ENCODE results near the gene ABTB2.

Gene ABTB2

DNA sequence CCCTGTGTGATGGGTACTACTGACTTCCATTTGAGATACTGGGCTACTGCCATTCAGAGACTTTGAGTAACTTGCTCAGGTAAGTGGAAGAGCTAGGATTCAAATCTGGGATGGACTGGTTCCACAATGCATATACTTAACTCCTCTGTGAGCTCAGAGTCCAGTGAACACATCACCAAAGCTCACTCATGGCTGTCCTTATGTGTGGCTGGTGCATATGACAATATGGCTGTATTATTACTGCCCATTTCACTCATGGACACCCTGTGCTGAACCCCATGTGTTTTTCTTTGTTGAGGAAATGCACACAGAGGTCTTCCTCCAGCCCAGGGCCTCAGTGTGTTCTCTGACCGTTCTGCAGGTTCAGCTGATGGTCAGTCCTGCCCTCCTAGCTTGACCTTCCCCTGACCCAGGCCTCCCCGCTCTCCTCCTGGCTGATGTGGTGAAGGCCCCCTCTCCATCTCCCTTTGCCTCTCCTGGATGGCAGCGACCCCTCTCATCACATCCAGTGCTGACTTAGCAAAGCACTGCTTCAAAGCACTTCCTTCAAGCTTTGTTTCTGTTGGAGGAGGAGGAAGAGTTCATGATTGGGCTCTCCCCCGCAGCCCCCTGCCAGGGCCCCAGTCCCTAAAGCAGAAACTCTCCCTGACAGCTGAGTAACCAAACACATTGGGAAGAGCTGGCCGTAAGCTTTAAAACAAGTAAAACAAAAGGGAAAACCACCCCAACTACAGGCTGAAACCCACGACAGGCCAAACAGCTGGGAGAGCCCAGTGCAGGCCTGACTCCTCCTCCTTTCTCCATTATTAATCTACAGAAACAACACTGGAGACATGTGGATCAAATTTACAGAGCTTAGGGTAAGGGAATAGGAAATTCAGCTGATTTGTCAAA is 151.2 kb downstream of the ABTB2 start:
- no peak for DNase-seq

DNA sequence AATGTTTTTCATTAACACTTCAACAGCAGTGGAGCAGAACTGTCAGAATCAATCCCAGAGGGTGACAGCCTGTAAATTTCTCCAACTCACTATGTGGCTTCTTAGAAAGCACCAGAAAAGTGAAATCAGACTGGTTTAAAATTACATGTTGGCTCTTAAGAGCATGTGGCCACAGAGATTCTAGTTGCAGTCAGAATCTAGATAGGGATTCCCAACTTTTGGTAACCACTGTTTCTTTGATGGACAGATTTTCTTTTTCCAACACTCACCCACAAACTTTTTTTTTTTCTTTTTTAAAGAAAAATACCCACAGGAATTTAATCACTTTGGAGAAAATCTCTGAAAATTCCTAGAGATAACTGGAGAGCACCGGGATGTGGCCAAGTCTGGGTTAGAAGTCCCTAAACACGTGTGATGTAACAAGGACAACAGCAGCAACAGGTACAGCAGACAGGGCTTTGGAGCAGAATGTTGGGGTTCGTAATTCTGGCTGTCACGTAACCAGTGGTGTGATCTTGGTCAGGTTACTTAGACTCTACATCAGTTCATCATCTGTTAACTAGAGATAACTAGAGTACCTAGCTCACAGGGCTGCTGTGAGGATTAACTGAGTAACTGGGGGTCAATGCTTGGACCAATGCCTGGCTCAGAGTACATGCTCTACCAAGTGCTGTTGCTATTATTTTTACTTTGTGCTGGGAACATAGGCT is 152.3 kb downstream of the ABTB2 start:
- DNase-seq: no peak

DNA sequence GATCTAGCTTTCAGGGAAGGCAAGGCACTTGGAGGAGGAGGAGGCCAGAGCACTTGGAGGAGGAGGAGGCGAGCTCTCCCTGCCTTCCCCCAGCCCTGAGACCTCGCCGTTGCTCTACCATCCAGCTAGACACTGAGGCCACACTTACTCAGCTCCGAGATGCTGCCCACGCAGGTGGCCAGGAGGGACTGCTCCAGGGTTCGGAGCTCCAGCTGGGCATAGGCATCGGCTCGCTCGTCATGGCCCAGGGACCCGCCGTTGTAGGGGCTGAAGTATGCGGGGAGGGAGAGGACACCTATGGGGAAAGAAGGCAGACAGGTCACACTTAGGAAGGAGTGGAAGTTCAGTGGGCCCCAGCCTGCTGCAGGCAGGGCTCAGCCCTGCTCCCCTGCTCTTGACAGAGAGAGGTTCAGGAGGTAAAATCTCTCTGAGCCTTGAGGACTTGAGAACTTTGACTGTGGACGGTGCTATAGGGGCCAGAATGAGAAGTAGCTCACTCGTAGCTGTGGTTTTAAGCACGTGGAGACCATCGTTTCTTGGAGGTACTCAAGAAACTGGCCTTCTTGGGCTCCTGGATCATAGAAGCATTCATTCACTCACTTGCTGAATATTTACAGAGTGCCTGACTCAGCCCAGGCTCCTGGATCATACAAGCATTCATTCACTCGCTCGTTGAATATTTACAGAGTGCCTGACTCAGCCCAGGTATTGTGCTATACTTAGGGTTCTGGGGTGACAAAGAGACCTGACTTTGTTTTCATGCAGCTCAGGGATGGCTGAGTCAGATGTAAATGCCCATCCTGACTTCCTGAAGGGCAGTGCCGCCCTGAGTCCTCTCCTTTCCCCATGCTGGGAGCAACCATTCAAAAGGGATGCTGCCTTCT is 153.2 kb downstream of the ABTB2 start:
- no peak for DNase-seq

DNA sequence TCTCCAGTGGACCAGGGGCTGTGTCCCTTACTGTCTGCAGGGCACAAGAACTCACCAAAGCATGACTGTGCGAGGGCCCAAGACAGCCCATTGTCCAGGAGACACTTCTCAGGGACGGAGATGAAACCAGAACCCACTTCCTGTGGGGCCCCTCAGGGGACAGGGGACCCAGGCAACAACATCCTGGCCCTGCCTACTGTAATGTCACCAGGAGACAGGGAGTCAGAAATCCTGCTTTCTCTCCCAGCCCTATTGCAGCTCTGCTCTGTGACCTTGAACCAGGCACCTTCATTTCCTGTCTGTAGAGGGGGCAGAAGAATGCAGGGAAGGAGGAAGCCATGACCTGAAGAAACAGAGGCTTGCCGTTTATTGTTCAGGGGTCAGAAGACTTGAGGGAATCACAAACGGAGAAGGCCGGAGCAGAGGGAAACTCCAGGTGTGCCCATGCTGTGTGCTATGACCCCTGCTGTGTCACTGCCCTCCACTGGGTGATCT is 154.4 kb downstream of the ABTB2 start:
- no peak for DNase-seq

DNA sequence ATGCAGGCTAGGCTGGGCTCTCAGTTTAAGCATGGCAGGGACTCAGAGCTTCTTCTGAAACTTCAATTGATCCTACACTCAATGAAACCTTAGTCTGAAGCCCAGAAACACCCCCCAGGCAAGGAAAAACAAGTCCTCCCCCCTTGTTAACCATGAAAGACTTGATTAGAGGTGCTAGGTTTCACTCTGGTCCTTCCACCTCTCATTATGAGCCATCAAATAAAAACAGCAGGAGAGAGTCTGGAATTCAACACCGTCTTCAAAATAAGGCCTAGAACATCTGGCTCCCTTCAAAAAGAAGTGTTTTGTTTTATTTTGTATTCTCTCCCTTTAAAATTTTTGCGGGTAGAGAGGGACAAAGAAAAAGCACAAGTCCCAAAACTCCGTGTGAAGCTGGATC is 156.7 kb downstream of the ABTB2 start:
- DNase-seq: no peak

DNA sequence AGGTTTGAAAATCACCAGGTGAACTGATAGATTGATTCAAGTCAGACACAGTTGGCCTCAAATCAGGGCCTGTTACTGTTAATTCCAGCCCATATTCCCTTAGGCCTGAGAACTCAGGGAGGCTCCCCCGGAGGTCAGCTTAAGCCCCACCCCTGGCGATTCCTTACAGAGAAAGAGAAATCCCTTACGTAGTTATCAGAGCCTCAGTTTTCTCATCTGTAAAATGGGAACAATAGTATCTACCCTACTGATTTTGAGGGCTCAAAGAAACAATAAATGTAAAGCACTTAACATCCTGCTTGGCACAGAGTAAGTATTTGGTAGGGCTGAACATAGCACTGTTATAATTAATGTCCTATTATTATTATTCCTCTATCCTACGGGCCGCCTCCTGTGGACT is 158.3 kb downstream of the ABTB2 start:
- no peak for DNase-seq

DNA sequence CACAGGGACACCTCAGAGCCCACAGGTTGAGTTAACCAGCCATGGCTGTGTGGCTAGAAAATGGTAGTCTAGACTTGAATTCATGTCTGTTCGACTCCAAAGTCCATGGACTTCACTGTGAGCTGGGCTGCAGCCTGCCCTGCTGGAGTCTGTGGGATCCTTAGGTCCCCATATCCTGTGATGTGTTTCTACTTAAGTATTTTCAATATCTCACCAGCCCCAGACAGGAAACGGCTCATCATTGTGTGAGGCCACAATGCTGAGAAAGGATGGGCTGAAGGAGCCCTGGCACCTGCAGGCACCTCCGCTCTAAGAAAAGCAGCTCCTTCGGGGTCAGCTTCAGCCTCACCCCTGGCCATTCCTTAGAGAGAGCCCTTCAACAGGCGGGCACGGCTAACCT is 159.3 kb downstream of the ABTB2 start:
- DNase-seq: no peak

DNA sequence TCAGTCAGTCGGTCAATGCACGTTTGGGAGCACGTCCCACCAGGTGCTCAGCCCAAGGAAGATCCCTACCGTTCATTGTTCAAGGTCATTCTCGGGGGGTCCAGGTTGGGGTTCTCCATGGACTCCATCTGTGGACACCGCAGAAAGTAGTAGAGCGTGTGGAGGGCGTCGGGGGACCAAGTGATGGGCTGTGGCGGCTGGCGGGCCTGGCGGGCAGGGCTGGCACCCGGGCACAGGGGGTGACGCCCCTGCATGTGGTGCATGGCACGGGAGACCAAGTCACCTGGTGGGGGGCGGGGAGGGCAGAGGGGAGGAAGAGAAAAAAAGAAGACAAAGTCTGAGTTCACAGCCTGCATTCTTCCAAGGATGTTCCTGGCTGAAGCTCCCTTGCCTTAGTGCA is 160.6 kb downstream of the ABTB2 start:
- DNase-seq: no peak

DNA sequence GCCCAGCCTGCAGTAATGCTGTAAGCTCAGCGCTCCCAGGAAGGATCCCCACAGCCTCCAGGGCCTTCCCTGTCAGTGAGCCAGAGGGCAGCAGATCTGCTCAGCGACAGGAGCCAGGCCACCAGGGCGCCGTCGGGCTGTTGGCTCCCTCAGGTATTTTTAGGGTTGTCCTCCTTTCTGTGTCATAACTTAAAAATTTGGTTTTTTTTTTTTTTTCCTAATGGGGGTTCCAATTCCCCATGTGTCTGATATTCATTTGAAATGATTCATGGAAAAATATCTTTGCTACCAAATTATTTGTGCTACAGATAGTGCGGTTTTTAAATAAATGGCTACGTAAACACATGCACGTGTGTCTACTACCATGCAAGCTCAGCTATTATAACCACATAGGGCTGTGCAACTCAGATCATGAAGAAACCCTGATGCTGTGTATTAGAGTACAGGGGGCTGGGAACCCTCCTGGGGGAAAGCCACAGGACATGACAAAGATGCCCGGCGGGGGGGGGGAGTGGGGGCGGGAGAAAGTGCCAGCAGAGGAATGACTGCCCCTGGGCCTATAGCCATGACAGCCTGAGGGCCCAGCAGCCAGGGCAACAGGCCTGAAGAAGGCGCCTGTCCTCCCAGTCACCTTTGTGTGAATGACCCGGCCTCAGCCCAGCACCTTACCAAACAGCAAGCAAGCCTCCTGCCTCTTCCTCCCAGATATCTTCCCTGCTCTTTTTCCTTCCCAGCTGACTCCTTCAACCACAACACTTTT is 163.1 kb downstream of the ABTB2 start:
- DNase-seq: no peak

DNA sequence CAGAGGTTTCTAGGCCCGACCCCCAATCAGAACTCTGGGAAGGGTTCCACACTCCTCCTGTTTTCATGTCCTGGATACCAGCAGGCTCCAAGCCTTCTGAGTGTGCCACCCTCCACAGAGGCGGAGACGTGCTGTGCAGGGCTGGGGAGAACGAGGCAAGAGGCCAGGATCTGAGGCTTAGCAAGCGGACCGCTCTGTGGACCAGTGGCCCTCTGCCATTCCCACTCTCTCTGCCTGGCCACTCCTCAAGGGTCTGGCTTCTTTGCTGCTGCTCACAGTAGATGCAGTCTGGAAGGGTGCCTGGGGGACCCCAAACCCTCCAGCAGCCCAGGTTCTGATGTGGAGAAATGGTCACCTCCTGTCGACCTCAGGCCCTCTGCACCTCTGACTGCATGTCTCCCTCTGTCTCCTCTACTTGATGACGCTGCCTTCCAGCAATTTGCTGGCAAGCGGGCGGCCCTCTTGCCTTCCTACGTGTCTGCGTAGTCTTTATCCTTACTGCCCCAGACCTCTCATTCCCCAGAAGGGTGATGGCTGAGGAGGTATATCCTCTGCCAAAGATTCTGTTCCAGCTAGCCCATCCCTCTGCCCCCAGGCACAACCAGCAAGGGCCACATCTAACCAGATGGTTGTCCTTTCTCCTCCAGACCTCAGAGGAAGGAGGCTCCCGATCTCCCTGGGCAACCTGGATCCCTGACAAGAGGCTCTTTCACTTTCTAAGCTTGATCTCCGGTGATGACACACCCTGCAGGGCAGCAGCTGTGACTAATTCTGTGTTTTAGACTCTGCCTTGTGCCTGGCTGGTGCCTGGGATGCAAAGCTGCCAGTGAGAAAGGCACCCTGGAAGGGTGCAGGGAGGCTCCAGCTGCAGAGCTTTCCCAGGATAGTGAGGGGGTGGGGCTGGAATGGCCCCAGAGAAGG is 165.1 kb downstream of the ABTB2 start:
- no peak for DNase-seq

DNA sequence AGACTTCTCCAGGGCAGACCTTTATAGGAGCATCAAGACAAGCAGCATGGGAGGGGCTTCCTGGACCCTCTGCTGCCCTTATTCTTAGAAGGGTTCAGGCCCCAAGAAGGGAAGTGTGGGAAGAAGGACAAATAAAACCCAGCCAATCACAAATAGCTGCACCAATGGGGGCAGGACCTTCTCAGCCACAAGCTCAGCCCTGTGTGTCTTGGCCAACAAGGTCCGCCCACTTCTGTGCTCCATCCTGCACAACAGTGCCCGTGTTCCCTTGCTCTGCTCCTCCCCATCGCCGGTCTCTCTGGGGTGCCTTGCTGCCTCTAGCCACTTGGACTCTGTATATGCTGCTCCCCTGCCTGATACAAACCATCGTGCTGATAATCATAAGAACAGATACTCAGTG is 166.2 kb downstream of the ABTB2 start:
- no peak for DNase-seq

DNA sequence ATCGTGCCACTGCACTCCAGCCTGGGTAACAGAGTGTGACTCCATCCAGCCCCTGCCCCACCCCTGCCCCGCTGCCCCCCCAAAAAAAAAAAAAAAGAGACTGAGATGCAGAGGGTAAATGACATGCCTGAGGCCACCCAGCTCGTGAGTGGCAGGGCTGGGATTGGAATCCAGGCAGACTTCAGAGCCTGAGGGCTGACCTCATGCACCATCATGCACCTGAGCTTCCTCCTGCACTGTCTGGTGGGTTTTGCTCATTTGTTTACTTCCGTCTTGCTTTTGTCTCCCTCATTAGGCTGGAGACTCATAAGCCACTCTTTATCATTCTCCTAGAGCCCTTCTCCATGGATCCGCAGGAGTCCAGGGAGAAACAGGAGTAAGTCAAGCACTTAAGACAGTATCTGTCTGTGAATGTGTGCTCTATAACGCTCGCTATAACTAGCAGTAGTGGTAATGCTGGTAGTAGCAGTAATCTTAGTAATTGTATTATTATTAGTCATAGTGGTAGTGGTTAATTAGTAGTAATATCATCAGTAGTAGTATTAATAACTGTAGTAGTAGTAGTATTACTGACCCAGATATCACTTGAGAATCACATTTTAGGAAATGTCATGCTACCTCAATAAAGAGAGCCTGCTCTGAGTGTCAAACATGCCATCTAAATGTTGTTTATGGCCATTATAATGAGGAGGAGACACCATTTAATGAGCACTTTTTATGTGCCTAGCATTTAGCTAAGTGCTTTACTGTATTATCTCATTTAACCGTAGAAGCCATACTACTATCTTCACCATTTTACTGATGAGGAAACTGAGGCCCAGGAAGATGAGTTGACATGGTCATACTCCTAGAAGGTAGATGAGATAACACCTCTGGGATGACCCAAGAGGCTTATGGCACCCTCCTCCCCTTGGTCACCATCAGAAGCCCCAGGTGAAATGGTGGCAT is 167.3 kb downstream of the ABTB2 start:
- no peak for DNase-seq

DNA sequence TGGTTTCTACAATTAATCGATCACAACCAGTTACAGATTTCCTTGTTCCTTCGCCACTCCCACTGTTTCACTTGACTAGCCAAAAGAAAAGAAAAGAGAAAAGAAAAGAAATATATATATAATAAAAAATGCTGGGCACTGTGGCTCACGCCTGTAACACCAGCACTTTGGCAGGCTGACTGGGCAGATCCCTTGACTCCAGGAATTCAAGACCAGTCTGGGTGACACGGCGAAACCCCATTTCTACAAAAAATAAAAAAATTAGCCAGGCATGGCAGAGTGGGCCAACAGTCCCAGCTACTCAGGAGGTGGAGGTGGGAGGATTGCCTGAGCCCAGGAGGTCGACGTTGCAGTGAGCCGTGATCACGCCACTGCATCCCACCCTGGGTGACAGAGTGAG is 168.6 kb downstream of the ABTB2 start:
- DNase-seq: no peak

DNA sequence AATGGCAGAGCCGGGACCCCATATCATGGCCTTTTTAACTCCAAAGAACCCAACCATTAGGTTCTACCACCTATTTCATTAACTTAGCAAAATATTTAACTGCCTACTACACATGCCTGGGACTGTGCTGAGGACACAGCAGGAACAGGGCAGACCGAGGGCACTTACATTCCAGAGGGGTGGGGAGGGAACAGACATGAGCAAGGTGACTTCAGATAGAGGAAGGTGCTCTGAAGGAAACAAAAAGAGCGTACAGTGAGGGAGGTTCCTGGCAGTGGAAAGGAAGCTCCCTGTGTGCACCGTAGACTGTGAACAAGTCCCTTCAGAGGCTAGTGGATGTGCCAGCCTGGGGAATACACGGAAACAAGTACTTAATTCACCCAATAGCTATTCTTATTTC is 169.6 kb downstream of the ABTB2 start:
- no peak for DNase-seq

DNA sequence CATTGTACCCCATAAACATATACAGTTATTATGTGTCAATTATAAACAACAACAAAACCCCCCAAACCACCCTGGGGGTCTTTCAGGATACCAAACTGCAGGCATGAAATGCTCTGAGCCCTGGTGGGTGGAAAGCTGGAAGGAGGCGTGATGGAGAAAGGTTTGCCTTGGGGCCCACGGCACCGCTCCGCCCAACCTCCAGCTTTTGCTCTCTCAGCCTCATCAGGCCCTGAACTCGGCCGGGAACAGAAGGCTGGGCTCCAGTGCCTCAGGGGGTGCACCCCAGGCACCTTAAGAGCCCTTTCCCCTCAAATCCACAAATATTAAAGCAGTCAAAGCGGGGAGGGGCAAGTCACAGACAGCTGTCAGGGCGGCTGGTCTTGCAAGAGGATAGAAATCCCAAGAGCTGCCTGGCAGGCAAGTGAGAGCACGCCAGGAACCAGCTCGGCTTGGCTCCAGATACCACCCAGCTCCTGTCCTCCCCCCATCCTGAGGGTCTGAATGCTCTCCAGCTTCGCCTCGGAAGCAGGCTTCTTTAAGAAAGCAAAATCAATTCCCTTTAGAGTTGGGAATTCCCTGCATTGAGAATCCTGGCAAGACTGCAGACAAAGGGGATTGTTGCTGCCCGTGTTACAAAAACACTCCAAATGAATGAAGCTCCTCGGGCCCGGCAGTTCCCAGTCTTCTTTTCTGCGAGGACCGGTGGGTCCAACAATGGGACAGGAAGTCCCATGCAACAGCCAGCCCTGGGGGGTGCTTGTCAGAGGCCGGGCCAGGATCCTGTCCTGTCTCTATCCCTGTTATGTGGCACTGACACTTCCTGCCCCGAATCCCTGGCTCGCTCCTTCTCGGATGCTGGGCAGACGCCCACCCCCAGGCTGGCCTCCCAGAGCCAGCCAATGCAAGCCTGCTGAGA is 171.6 kb downstream of the ABTB2 start:
- no peak for DNase-seq

DNA sequence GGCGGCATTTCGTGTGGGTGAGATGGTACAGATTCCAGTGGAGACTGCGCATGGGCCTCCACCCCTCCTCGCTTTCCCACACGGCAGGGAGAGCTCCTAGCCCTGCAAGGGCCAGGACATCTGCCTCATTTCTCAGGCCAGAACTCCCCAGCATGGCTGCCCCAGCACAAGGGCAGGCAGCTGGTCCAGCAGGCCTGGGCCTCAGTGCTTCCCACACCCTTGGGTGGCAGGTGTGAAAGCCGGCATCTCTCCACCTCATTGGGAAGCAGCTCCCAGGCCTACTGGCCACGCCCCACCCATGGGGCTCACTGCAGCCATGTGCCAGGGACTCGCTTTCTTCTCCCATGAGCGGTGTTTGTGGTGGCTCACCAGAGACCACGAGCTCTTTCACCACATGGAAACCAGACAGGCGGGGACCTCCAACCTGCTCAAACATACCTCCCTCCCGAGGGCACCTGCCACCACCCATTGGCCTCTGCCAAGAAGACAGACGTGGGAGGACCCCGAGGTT is 173.2 kb downstream of the ABTB2 start:
- no peak for DNase-seq

DNA sequence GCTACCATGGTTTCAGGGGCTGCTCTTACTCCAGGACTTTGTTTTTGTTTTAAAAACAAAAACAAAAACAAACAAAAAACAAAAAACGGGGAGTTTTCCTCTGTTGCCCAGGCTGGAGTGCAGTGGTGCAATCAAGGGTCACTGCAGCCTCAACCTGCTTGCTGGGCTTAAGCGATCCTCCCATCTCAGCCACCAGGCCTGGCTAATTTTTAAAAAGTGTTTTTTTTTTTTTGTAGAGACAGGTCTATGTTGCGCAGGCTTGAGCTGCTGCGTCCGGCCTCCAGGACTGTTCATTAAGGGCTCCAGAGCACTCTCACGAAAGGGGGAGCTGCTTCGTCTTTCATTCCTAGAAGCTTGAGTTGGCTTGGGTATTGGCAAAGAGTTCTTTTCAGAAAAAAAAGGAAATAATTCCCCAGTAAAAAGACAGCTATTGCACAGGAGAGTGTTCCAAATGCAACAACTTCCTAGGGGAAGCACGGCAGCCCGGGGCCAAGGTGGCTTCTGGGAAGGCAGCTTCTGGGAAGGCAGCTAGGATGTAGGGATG is 173.9 kb downstream of the ABTB2 start:
- DNase-seq: no peak

DNA sequence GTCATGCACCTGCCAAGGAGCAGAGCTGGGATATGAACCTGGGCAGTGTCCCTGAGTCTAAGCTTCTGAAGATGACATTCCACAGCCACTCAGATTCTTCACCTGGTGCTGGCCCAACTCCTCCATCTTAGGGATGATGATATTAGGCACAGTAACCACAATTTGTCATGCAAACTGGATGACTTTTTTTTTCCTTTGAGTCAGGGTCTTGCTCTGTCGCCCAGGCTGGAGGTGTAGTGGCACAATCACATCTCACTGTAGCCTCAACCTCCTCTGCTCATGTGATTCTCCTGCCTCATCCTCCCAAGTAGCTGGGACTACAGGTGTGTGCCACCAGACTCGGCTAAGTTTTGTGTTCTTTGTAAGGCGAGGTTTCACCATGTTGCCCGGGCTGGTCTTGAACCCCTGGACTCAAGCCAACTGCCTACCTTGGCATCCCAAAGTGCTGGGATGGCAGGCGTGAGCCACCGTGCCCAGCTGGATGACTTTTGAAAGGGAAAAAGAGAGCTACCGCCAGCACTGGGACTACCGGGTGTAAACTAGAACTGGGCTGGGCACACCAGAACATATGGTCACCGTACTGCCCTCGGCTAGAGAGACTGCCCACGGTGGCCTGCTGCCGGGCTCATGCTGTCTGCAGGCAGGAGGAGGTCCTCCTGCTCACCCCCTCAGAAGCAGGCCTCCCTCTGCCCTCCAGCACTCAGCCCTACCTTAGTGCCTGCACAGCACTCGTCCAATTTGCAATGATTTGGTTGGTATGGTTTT is 174.7 kb downstream of the ABTB2 start:
- DNase-seq: no peak
